Heart left ventricle (tissue), 16 donors: ENCODE results near the gene PHETA2. TPM values are rescaled to one million over a fixed set of nuclear protein-coding genes. Genes with fewer than 3 reads are reported as not detected.
"Not testable (repeated sequence)": the region's sequence is repeated elsewhere in the genome, so short reads cannot be mapped to it uniquely, and the experiment has no call there.

Experiments
- ATAC-seq, 4 donors: fragments of 200-7000 bp; cut with Tn5 transposase; one replicate each; pipeline ENCODE4 v1.9.1; 2020 to 2022; ENCODE audit warnings: moderate library complexity in 4 of 4, mild to moderate bottlenecking in 3 of 4, moderate number of reproducible peaks in 1 of 4
- DNase-seq, 5 donors: peaks; one replicate each; pipeline ENCODE4 v3.0.0-alpha.2; 2020
- H3K27ac ChIP-seq, 12 donors: fragments of 200-600 bp; sonication (generic) in 4 of 12; one replicate each; pipeline versions ENCODE4 v1.5.0 to v1.8.0; 2016 to 2022; ENCODE audit warnings: mild to moderate bottlenecking in 2 of 12
- H3K27me3 ChIP-seq, 9 donors: fragments of 200-600 bp; sonication (generic) in 2 of 9; one replicate each; pipeline versions ENCODE4 v1.5.1 to v1.8.0; 2016 to 2022; ENCODE audit warnings: mild to moderate bottlenecking in 3 of 9
- H3K36me3 ChIP-seq, 9 donors: fragments of 200-600 bp; sonication (generic) in 2 of 9; one replicate each; pipeline versions ENCODE4 v1.5.0 to v1.8.0; 2018 to 2022; ENCODE audit warnings: mild to moderate bottlenecking in 2 of 9
- H3K4me1 ChIP-seq, 12 donors: fragments of 200-600 bp; sonication (generic) in 4 of 12; one replicate each; pipeline versions ENCODE4 v1.5.0 to v1.8.0; 2016 to 2022; ENCODE audit warnings: mild to moderate bottlenecking in 3 of 12
- H3K4me3 ChIP-seq, 12 donors: fragments of 200-600 bp; sonication (generic) in 4 of 12; one replicate each; pipeline versions ENCODE4 v1.5.0 to v1.8.0; 2017 to 2022; ENCODE audit warnings: mild to moderate bottlenecking in 9 of 12, moderate library complexity in 4 of 12
- H3K9me3 ChIP-seq, 12 donors: fragments of 200-600 bp; sonication (generic) in 4 of 12; one replicate each; pipeline versions ENCODE4 v1.5.0 to v1.8.0; 2016 to 2022; ENCODE audit warnings: mild to moderate bottlenecking in 1 of 12
- CTCF ChIP-seq, 12 donors: fragments of 200-600 bp; sonication (generic) in 4 of 12; IDR thresholded peaks; one replicate each; pipeline versions ENCODE4 v1.5.0 to v1.8.0; 2018 to 2022; ENCODE audit warnings: antibody characterized with exemption in 12 of 12, mild to moderate bottlenecking in 5 of 12
- POLR2A ChIP-seq, 2 donors: fragments of 450-650 bp; IDR thresholded peaks; one replicate each; pipeline ENCODE4 v1.6.1; 2017; ENCODE audit warnings: antibody characterized with exemption in 2 of 2, mild to moderate bottlenecking in 2 of 2, moderate library complexity in 2 of 2
- WGBS, 4 donors: extraction: QIAGEN DNeasy Blood & Tissue Kit in 2 of 4; methylation state at CpG; one replicate each; pipeline versions ENCODE4 v1.1.5 to v1.1.7; 2013 to 2018; 5-methylcytosine and 5-hydroxymethylcytosine counted together
- intact Hi-C, 10 donors: fragments of 100-400 bp; cut with DNase I; formaldehyde crosslinking; loops; one replicate each; pipeline versions ENCODE4 v1.11.1 to v1.14.2; 2022
- polyA plus RNA-seq, 2 donors: library from polyadenylated mRNA; stranded (reverse); fragments of 200-250 nt; gene quantifications; one replicate each; pipeline ENCODE4 v1.2.3, GENCODE V29; 2013
- total RNA-seq, 9 donors: library from RNA; depleted of rRNA in 2 of 9; stranded (reverse); fragments of >200 nt in 2 of 9; fragmentation: NEBNext Ultra II Directional in 3 of 9; extraction: Animal tissue kit (Norgen Biotek cat#: 25700) in 3 of 9; gene quantifications; one replicate each; pipeline versions ENCODE4 v1.1.0 to v1.2.4, GENCODE V29; 2016 to 2023
- donor health status: ischemic (EF 13 %, LVEDD 7.1; RV severe dilation, severe dysfunction).
- donor health status: healthy with polysubstance abuse.
- donor health status: DM: no; HTN: yes; CAD: no.
- donor health status: DM: no; HTN: no; CAD: no.
- donor health status: ischemic (EF 25% LVEDD 6.9; RV normal size, moderate dysfunction).
- donor health status: ischemic (EF 25% LVEDD 5.7; RV mildly dilated, moderate dysfunction).
- donor health status: healthy.
- donor health status: DM: yes; HTN: yes; CAD: no.
- donor health status: ischemic (EF 35%, LVEDD 5.7; RV mildly dilated, moderate dysfunction).
- donor health status: nonischemic (EF 11% LVEDD 7.7; RV severe dilation, severe dysfunction).
- donor health status: DM: yes; HTN: yes; CAD: no.
- donor health status: PGD.
- donor health status: ischemic (EF 29% LVEDD 5.4; RV normal size, mild dysfunction).
- donor health status: nonischemic (EF 23%, LVEDD 6.1; RV moderate dilation, normal function).

PHETA2 gene
- total and polyA plus RNA-seq, 11 donors = 1.8 to 6.9 (median 4.7) TPM

- WGBS, 4 donors = 94 to 100% (median 97%) methylated on average over 3 of the region's 3 CpGs
- H3K9me3 ChIP-seq = peaks cover 0 to 83% (median 42%) of the 10 kb centered on the region in 12 donors
- intact Hi-C loops = loop anchor here in 2 of 10 donors (10.0 kb wide), 2 partner anchors 136 to 336 kb away; partner anchors contain the start of gene SEPTIN3 (in 1 of the 2)
- no peak overlapping the region for H3K4me3 ChIP-seq
- H3K36me3 ChIP-seq = peaks cover 0 to 6% (median 0%) of the 10 kb centered on the region in 9 donors
- ATAC-seq = no peak
- no peaks in the 10 kb centered on the region for H3K4me1 ChIP-seq
- no peak for TF ChIP-seq POLR2A (IDR thresholded peaks at IDR 0.05)
- no peak for TF ChIP-seq CTCF (IDR thresholded peaks at IDR 0.05)
- H3K27me3 ChIP-seq = no peaks in the 10 kb centered on the region
- DNase-seq = no peak
- H3K27ac ChIP-seq = no peak overlapping the region
Observed at GRCh38 chr22:42101199-42101598, 27.2 kb downstream of the PHETA2 start.

GRCh38 chr22:42104332-42104860 is 30.3 kb downstream of the PHETA2 start:
- not testable (repeated sequence) for DNase-seq, H3K27me3 ChIP-seq, H3K36me3 ChIP-seq, ATAC-seq, H3K4me3 ChIP-seq, H3K4me1 ChIP-seq, H3K27ac ChIP-seq
- intact Hi-C loops = loop anchor here in 2 of 10 donors (10.0 kb wide), 2 partner anchors 140 to 340 kb away; partner anchors contain the start of gene SEPTIN3 (in 1 of the 2)
- H3K9me3 ChIP-seq = peaks cover 0 to 61% (median 41%) of the 10 kb centered on the region in 12 donors
- 95 to 98% (median 96%) methylated on average over 6 of the region's 6 CpGs for WGBS, 4 donors

GRCh38 chr22:42108848-42109247 is 34.8 kb downstream of the PHETA2 start:
- H3K36me3 ChIP-seq = no peaks in the 10 kb centered on the region
- DNase-seq = no peak
- no peak overlapping the region for H3K4me3 ChIP-seq
- H3K27ac ChIP-seq = no peak overlapping the region
- intact Hi-C loops = loop anchor here in 2 of 10 donors (10.0 kb wide), 2 partner anchors 144 to 344 kb away; partner anchors contain the start of gene SEPTIN3 (in 1 of the 2)
- peaks cover 0 to 20% (median 14%) of the 10 kb centered on the region in 12 donors for H3K9me3 ChIP-seq
- ATAC-seq = no peak
- no peaks in the 10 kb centered on the region for H3K27me3 ChIP-seq
- TF ChIP-seq POLR2A (IDR thresholded peaks at IDR 0.05) (no peak), CTCF (IDR thresholded peaks at IDR 0.05) (no peak)
- WGBS, 4 donors = 75 to 80% (median 79%) methylated on average over 17 to 18 of the region's 18 CpGs
- no peaks in the 10 kb centered on the region for H3K4me1 ChIP-seq

GRCh38 chr22:42111798-42112197 is 37.8 kb downstream of the PHETA2 start:
- no peak overlapping the region for H3K27ac ChIP-seq
- ATAC-seq = no peak
- no peak overlapping the region for H3K4me3 ChIP-seq
- H3K4me1 ChIP-seq = no peaks in the 10 kb centered on the region
- intact Hi-C loops = loop anchor here in 4 of 10 donors (5.0 to 10.0 kb wide), 3 partner anchors 144 to 149 kb away; partner anchors contain the start of gene SEPTIN3 (in 3 of the 4)
- WGBS, 4 donors = 51 to 82% (median 65%) methylated on average over 4 of the region's 4 CpGs
- peaks cover 0 to 20% (median 11%) of the 10 kb centered on the region in 12 donors for H3K9me3 ChIP-seq
- peaks cover 0 to 2% (median 0%) of the 10 kb centered on the region in 9 donors for H3K36me3 ChIP-seq
- no peak for DNase-seq
- no peaks in the 10 kb centered on the region for H3K27me3 ChIP-seq
- TF ChIP-seq POLR2A (IDR thresholded peaks at IDR 0.05) (no peak), CTCF (IDR thresholded peaks at IDR 0.05) (no peak)
